Umbilical cord (tissue), 2 donors: ENCODE results near the gene ANKRD11. TPM values are rescaled to one million over a fixed set of nuclear protein-coding genes. Genes with fewer than 3 reads are reported as not detected.

Source experiments
- DNase-seq: peaks from one replicate; pipeline ENCODE4 v3.0.0-alpha.2; 2015; ENCODE audit warnings: low spot score
- total RNA-seq: library from RNA; depleted of rRNA; stranded (reverse); fragments of >200 nt; gene quantifications from one replicate; pipeline ENCODE4 v1.2.3, GENCODE V29; 2014; ENCODE audit warnings: low replicate concordance; ENCODE audit not compliant: insufficient read depth

ANKRD11 gene
- total RNA-seq, 1 donor from 2014 or later, result 43.8 TPM

- no peak for DNase-seq
Measured at GRCh38 chr16:89286096-89286495, 204.3 kb downstream of the ANKRD11 start.

DNA sequence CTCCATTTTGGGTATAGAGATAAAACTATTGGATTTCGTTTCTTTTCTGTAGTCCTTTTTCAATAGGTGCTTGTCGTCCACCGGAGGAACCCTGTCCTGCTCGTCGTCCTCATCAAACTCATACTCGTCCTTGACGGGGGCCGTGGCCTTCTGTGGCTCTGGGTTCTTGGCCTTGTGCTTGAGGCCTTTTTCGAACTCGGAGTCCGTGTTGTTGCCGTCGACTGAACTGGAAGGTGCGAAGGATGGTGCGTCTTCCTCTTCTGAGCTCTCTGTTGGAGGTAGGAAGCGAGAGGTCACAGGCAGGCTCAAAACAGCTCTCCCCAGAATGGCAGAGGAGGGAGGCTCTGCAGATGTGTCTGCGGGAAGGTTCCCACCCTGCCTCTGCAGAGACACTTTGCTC lies 205.0 kb downstream of the ANKRD11 start:
- no peak for DNase-seq

GRCh38 chr16:89283449-89283848 lies 206.9 kb downstream of the ANKRD11 start:
- DNase-seq, result no peak

- no peak for DNase-seq
Measured at GRCh38 chr16:89282523-89282922, 207.8 kb downstream of the ANKRD11 start.

- no peak for DNase-seq
Measured at GRCh38 chr16:89281829-89282228, 208.5 kb downstream of the ANKRD11 start.

DNA sequence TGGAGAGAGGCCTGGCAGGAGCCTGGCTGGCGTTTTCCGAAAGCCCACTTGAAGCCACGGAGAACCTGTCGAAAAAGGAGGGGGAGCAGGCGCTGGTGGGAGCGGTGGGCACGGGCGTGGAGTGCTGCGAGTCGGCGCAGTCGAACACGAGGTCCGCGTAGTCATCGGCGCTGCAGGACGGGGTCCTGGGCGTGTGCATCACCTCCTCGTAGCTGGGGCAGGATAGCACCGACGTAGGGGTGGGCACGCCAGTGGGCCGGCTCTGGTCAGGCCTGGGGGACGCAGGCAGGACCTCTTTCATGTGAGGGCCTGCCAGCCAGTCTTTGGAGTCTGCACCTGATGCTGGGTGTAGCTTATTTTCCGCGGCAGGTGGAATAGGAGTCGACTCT lies 209.2 kb downstream of the ANKRD11 start:
- DNase-seq, result no peak

DNA sequence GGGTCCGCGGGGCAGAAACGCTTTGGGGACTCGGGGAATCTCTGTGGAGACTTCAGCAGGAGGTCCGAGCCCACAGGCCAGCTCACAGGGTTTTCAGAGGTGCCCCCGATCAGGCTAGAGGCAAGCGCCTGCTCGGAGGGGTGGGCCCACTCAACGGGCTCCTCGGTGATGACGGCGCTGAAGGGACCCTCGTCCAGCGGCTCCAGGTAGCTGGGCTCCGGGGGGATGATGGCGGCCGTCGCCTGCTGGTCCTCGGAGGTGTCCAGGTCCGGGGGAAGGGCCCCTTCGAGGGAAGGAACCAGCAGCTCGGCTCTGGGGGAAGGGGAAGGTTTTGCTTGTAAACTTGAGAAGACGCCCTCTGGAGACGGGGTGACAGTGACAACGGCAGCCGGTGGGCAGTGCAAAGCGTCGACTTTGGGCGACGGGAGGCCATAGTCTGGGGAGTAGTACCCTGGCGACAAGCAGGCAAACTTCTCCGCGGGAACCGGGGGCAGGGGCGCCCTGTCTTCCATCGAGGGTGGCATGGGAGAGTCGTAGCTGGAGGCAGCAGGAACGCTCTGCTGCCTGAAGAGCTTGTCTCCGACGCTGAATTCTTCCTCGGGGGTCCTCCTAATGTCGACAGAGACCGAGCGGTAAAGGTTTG lies 209.7 kb downstream of the ANKRD11 start:
- no peak for DNase-seq

DNA sequence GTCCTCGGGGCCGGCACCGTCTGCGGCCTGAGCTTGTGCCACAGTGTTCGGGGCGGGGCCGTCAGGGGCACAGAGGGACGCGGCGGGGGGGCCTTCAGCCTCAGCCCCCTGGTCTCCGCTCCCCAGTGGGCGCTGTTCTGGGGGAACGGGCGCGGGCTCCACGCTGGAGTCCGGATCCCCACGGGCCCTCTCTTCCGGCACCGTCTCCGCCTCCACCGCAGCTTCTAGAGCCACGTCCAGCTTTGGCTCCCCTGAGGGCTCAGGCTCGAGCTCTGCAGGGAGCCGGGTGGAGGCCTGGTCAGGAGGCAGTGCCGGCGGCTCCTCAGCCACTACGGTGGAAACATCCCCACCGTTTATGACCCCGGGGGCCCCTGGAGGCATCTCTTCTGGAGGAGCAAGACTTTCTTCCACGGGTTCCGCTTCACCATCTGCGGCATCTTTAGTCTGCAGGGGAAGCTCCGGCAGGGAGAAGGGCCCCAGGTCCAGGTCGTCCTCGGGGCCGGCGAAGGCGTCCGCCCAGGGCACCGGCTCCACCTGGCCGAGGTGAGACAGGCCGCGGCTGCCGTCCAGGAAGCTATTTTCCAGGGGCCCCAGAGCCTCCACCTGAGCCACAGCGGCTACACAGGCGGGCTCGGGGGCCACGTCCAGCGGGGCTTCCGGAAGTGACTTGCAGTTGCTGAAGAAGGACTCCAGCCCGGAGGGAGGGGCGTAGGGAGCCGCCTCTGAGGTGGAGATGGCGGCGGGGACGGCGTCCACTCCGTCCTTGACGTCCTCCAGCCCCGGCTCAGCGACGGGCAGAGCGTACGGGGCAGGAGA lies 210.5 kb downstream of the ANKRD11 start:
- no peak for DNase-seq

- DNase-seq, result no peak
Measured at GRCh38 chr16:89278441-89279240, 211.7 kb downstream of the ANKRD11 start.

GRCh38 chr16:89277641-89278341 lies 212.6 kb downstream of the ANKRD11 start:
- DNase-seq, result no peak

GRCh38 chr16:89277049-89277448 lies 213.3 kb downstream of the ANKRD11 start:
- DNase-seq, result no peak

DNA sequence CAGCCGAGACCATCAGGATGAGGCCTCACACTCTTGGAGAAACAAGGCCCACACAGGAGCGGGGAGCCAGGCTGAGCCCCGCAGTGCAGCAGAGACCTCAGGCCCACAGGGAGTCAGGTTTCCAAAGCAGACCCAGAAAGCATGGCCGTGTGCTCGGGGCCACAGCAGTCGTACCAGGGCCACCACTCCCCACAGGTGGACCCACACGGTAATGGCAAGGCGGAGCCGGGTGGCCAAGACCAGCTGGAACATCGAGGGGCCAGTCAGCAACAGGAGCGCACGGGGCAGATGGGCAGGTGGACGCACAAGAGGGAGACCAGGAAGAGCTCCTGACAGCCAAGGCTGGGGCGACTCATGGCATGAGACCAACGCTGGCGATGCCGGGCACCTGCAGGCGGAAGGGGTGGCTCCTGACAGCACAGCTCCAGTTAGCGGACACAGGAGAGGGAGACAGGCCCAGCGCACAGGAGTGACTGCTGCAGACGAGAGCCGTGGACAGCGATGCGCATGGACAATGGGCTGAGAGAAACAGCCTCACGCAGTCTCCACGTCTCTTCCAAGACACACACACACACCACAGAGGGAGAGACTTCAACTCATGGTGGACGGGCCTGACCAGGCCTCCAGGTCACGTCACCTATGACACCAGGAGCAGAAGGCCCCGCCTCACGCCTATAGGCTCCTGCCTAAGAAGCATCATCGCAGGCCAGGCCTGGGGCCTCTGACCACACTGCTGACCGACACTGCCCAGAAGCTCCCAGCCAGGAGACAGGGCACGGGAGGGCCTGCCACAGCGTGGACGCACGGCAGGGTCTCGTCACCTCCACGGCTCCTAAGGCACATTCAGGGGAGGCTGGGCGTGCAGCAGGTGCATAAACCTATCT lies 214.3 kb downstream of the ANKRD11 start:
- DNase-seq, result no peak

DNA sequence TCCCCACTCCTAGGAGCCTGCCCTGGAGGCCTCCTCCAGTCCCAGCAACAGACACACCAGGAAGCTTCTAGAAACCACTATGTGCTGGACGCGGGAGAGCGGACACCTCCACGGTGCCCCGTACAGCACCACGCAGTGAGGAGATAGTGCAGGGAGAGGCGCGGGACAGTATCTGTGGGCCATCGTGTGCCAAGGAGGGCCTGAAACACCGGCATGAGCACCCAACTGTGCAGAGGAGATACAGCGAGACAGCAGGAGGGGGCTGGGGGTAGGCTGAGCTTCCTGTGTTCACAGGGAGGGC lies 215.1 kb downstream of the ANKRD11 start:
- DNase-seq, result no peak

DNA sequence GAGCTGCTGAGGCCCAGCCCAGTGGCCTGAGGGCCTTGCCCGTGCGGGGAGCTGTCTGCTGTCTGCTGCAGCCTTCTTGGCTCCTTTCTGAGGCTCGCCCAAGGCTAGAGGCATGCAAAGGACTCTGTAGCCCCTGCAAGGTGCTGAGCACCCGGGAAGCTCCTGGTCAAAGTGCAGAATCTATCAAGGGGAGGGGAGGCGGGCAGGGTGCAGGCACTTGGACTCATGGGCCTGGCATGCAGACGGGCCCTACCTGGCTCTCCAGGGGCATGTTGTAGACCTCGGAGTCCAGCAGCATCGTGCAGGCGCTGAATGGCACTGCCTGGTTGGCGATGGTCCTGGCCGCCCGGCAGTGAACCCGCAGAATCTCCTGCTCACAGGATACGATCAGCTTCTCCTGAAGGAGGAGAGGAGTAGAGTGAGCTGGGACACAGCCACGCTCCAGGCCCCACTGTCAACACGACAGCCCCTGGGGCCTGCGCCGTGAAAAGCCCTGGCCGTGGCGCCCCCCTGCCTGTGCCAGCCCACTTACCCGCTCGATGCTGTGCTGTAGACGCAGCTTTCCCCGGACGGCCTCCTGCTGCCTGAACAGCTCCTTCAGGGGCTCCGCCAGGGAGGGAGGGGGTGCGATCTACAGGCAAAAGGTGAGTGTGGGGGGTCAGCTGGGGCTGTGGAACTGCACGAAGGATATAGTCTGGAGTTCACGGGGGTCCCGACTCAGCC lies 215.6 kb downstream of the ANKRD11 start:
- no peak for DNase-seq

- DNase-seq, result no peak
Measured at GRCh38 chr16:89273741-89274472, 216.5 kb downstream of the ANKRD11 start.

- no peak for DNase-seq
Measured at GRCh38 chr16:89272631-89273030, 217.7 kb downstream of the ANKRD11 start.

DNA sequence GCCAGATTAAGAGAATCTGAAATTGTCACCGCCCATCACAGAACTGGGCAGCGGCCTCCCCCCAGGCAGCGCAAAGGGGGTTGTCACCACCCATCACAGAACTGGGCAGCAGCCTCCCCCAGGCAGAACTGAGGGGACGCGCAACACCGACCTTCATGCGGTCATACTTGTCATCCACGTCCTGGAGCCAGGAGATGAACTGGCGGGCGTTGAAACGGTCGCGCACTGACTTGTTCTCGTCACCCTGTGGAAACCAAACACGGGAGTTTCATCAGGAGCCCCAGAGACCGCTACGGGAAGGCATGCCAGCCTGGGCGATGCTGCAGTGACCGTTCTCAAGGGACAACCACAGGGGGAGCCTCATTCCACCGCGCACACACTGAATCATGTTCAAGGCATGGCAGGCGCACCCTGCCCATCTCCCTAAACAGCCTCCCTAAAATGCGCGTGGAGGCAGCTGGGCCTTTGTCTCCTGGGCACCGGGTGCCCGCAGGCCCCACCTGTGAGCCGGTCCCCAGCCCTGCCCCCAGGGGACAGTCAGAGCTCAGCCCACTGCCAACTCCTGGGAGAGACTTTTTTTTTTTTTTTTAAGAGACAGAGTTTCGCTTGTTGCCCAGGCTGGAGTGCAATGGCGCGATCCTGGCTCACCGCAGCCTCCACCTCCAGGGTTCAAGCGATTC lies 219.6 kb downstream of the ANKRD11 start:
- DNase-seq, result no peak

DNA sequence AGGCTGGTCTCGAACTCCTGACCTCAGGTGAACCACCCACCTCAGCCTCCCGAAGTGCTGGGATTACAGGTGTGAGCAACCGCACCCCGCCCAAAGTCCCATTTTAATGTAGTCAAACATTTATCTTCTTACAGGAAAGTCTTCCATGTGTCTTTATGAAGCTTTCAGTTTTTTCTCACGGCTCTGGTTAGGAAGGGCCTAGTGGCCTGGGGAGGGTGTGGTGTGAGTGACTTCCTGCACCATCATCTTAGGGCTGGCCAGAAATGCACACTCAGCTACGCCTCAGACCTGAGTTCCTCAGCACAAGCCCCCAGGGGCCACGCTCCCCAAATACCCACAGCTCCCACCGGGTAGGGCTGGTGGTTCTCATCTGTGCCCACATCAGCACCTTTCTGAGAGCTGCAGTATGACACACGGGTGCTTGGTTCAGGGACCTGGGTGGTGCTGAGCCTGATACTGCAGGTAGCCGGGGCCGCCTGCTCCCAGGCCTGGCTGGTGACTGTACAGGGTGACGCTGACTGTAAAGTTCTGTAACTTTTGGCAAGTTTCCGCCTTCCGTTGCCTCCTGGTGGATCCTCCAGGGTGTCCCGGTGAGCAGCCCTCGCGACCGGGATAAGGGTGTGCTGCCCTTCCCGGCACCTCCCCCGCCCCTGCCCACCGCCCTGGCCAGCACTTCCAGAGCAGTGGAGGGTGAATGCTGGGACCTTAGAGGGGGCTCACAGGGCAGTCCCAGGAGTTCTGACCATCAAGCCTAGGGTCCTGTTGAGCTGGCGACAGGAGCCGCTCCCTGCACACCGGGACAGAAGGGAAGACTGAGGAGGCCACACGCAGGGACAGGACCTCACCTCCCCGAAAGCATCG lies 220.3 kb downstream of the ANKRD11 start:
- no peak for DNase-seq
